ENCODE data around the gene NDUFAF8.

DNA sequence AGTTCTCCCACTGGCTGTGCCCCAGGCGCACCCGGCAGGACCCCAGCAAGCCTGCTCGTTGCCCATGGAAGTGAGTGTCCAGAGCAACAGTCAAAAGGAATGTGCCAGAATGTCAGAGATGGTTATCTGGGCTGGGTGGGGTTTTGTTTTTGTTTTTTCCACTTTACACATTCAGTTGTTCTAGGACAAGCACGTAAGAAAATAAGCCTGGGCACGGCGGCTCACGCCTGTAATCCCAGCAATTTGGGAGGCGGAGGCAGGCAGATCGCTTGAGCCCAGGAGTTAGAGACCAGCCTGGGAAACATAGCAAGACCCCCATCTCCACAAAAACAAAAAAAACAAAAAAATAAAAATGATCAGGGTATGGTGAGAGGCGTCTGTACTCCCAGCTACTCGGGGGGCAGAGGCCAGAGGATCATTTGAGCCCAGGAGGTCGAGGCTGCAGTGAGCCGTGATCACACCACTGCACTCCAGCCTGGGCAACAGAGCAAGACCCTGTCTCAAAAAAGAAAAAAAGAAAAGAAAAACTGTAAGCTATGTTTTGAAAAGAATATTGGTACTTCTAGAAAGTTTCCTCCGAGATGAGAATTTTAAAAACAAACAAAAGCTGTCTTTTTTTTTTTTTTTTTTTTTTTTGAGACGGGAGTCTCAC, 8.3 kb downstream of the NDUFAF8 start:
- TF ChIP-seq FOSL1 (IDR thresholded peaks at IDR 0.05; ENCODE audit: low read depth) (no peak), EZH2 (IDR thresholded peaks at IDR 0.05) (no peak), SP1 (IDR thresholded peaks at IDR 0.05; ENCODE audit: low read depth) (no peak), RAD21 (IDR thresholded peaks at IDR 0.05; ENCODE audit: low read depth) (no peak), POLR2A (IDR thresholded peaks at IDR 0.05; ENCODE audit: borderline replicate concordance, extremely low read depth, insufficient read depth, insufficient read length) (no peak), YY1 (IDR thresholded peaks at IDR 0.05; ENCODE audit: extremely low read depth, insufficient replicate concordance, low read depth, low read length) (no peak)
- TF ChIP-seq, protein P1, sequence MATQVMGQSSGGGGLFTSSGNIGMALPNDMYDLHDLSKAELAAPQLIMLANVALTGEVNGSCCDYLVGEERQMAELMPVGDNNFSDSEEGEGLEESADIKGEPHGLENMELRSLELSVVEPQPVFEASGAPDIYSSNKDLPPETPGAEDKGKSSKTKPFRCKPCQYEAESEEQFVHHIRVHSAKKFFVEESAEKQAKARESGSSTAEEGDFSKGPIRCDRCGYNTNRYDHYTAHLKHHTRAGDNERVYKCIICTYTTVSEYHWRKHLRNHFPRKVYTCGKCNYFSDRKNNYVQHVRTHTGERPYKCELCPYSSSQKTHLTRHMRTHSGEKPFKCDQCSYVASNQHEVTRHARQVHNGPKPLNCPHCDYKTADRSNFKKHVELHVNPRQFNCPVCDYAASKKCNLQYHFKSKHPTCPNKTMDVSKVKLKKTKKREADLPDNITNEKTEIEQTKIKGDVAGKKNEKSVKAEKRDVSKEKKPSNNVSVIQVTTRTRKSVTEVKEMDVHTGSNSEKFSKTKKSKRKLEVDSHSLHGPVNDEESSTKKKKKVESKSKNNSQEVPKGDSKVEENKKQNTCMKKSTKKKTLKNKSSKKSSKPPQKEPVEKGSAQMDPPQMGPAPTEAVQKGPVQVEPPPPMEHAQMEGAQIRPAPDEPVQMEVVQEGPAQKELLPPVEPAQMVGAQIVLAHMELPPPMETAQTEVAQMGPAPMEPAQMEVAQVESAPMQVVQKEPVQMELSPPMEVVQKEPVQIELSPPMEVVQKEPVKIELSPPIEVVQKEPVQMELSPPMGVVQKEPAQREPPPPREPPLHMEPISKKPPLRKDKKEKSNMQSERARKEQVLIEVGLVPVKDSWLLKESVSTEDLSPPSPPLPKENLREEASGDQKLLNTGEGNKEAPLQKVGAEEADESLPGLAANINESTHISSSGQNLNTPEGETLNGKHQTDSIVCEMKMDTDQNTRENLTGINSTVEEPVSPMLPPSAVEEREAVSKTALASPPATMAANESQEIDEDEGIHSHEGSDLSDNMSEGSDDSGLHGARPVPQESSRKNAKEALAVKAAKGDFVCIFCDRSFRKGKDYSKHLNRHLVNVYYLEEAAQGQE (IDR thresholded peaks at IDR 0.05; ENCODE audit: low read depth): no peak
- TF ChIP-seq, protein P2, sequence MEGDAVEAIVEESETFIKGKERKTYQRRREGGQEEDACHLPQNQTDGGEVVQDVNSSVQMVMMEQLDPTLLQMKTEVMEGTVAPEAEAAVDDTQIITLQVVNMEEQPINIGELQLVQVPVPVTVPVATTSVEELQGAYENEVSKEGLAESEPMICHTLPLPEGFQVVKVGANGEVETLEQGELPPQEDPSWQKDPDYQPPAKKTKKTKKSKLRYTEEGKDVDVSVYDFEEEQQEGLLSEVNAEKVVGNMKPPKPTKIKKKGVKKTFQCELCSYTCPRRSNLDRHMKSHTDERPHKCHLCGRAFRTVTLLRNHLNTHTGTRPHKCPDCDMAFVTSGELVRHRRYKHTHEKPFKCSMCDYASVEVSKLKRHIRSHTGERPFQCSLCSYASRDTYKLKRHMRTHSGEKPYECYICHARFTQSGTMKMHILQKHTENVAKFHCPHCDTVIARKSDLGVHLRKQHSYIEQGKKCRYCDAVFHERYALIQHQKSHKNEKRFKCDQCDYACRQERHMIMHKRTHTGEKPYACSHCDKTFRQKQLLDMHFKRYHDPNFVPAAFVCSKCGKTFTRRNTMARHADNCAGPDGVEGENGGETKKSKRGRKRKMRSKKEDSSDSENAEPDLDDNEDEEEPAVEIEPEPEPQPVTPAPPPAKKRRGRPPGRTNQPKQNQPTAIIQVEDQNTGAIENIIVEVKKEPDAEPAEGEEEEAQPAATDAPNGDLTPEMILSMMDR (IDR thresholded peaks at IDR 0.05 in 2 of 3, conservative IDR thresholded peaks at IDR 0.05 in 1 of 3; ENCODE audit: borderline replicate concordance in 1 of 3, insufficient read depth in 1 of 3, low read depth in 2 of 3, low read length in 2 of 3): no peak

Measured in HCT116 (cell line).